Vagina (tissue), 2 donors: ENCODE measurements around the gene PACSIN1.

Source experiments
- POLR2A ChIP-seq, 2 donors: fragments of 450-650 bp; IDR thresholded peaks; one replicate each; pipeline ENCODE4 v1.6.1; 2017; ENCODE audit warnings: antibody characterized with exemption in 2 of 2, mild to moderate bottlenecking in 2 of 2, moderate library complexity in 2 of 2
- POLR2AphosphoS5 ChIP-seq, 2 donors: sonication (generic); formaldehyde crosslinking; IDR thresholded peaks; one replicate each; pipeline ENCODE4 v1.9.0; 2017; ENCODE audit warnings: antibody characterized with exemption in 2 of 2, mild to moderate bottlenecking in 2 of 2, low read depth in 1 of 2; ENCODE audit not compliant: insufficient read depth in 1 of 2
- TF ChIP-seq, protein P1 (sequence below), 3 experiments: fragments of 450-650 bp in 2 of 3; fragments of 200-600 bp in 1 of 3; sonication (generic) in 1 of 3; IDR thresholded peaks; one replicate each; pipeline ENCODE4 v1.5.1; 2017 to 2019; ENCODE audit warnings: antibody characterized with exemption in 3 of 3, mild to moderate bottlenecking in 2 of 3, moderate library complexity in 2 of 3

DNA sequence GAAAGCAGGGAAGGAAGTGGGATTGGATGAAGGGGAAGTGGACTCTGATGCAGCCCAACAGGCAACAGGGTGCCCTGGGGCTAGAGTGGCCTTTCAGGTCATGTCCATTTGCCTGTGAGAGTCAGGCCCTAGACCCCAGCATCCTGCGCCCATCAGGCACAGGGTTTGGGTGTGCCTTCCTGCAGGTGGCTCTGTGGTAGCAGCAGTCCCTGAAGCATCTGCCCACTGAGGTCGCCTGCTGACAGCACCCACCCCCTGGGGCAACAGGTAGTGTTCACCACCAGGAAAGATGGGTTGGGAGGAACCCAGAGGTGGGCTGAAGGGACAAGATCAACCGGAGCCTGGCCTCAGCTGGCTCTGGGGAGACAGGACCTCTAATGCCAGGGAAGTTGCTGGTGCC, 3.6 kb downstream of the PACSIN1 start:
- TF ChIP-seq, protein P1, sequence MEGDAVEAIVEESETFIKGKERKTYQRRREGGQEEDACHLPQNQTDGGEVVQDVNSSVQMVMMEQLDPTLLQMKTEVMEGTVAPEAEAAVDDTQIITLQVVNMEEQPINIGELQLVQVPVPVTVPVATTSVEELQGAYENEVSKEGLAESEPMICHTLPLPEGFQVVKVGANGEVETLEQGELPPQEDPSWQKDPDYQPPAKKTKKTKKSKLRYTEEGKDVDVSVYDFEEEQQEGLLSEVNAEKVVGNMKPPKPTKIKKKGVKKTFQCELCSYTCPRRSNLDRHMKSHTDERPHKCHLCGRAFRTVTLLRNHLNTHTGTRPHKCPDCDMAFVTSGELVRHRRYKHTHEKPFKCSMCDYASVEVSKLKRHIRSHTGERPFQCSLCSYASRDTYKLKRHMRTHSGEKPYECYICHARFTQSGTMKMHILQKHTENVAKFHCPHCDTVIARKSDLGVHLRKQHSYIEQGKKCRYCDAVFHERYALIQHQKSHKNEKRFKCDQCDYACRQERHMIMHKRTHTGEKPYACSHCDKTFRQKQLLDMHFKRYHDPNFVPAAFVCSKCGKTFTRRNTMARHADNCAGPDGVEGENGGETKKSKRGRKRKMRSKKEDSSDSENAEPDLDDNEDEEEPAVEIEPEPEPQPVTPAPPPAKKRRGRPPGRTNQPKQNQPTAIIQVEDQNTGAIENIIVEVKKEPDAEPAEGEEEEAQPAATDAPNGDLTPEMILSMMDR (IDR thresholded peaks at IDR 0.05): no peak
- TF ChIP-seq POLR2A (IDR thresholded peaks at IDR 0.05) (no peak), POLR2AphosphoS5 (IDR thresholded peaks at IDR 0.05; ENCODE audit: insufficient read depth in 1 of 2, low read depth in 1 of 2) (no peak)
